OCI-LY7 (cell line): Measurements from ENCODE around the gene DTX1.

Experiments used
- EZH2phosphoT487 ChIP-seq: fragments of 200-600 bp; sonication (generic); IDR thresholded peaks from 2 replicates; pipeline ENCODE4 v1.6.1; 2018; ENCODE audit warnings: low read depth, borderline replicate concordance, mild to moderate bottlenecking, mixed run types, antibody characterized with exemption, low read length, moderate library complexity, mixed read lengths
- TF ChIP-seq, protein P1 (sequence below): fragments of 200-600 bp; sonication (generic); conservative IDR thresholded peaks from 2 replicates; pipeline ENCODE4 v1.5.1; 2014; ENCODE audit warnings: mild to moderate bottlenecking, antibody characterized with exemption, low read length, moderate library complexity, mixed read lengths

DNA sequence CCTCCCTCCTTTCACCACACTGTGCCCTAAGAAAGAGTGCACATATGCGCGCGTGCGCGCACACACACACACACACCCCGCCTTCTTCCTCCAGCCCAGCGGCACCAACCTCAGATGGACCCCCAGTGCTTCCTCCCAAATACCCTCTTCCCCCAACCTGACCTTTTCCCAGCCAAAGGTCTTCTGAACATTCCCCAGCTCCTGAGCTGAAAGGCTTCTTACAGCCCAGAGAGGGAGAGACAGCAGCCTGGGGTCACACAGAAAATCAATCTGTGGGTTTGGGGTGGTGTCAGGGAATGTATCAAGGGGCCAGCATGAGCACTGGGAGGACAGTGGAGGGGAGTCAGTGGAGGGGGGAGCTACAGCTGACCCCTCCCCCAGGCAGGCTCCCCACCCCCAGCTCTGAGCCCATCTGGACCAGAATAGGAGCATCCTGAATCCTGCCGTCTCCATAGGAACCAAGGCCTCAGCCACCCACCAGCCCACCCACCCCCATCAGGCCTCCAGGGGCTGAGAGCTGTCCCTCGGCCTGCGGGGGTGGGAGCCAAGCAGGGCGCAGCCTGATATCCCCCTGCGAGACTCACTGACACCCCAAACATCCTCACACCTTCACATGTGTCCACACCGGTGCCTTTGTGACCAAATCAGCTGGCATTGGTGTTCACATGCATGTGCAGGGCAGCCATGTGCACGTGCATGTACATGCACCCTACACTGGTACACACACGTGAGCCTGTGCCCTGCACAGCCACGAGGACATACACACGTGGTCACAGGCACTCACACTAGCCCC is 73.3 kb downstream of the DTX1 start:
- TF ChIP-seq, protein P1, sequence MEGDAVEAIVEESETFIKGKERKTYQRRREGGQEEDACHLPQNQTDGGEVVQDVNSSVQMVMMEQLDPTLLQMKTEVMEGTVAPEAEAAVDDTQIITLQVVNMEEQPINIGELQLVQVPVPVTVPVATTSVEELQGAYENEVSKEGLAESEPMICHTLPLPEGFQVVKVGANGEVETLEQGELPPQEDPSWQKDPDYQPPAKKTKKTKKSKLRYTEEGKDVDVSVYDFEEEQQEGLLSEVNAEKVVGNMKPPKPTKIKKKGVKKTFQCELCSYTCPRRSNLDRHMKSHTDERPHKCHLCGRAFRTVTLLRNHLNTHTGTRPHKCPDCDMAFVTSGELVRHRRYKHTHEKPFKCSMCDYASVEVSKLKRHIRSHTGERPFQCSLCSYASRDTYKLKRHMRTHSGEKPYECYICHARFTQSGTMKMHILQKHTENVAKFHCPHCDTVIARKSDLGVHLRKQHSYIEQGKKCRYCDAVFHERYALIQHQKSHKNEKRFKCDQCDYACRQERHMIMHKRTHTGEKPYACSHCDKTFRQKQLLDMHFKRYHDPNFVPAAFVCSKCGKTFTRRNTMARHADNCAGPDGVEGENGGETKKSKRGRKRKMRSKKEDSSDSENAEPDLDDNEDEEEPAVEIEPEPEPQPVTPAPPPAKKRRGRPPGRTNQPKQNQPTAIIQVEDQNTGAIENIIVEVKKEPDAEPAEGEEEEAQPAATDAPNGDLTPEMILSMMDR, result no peak
- no peak for TF ChIP-seq EZH2phosphoT487
